ENCODE results near the gene PDE2A. TPM values are rescaled to one million over a fixed set of nuclear protein-coding genes. Genes with fewer than 3 reads are reported as not detected.

PDE2A gene
- total and polyA plus RNA-seq, 8 donors: 3.5 to 548 (median 25.9) TPM

GRCh38 chr11:72578566-72578965 is 95.7 kb downstream of the PDE2A start:
- H3K4me1 ChIP-seq: peaks cover 0 to 1% (median 0%) of the 10 kb centered on the region in 4 donors
- WGBS, 5 donors: 76 to 91% (median 83%) methylated on average over 4 to 5 of the region's 5 CpGs
- peaks cover 0 to 64% (median 32%) of the 10 kb centered on the region in 4 donors for H3K36me3 ChIP-seq

GRCh38 chr11:72578051-72578450 is 96.2 kb downstream of the PDE2A start:
- intact Hi-C loops (cut with DNase I; ENCODE audit: low total_unique reads): no loop called here
- Histone ChIP-seq H3K36me3 (peaks cover 0 to 64% (median 32%) of the 10 kb centered on the region in 4 donors), H3K27me3 (peaks cover 0 to 25% (median 0%) of the 10 kb centered on the region in 3 donors), H3K4me1 (peaks cover 0 to 6% (median 0%) of the 10 kb centered on the region in 4 donors), H3K4me3 (no peak overlapping the region), H3K9me3 (no peaks in the 10 kb centered on the region), H3K27ac (no peak overlapping the region)
- no peak for DNase-seq
- WGBS, 5 donors: 91 to 94% (median 93%) methylated on average over 6 of the region's 6 CpGs
- TF ChIP-seq CTCF (IDR thresholded peaks at IDR 0.05) (no peak), EP300 (IDR thresholded peaks at IDR 0.05) (no peak), POLR2A (IDR thresholded peaks at IDR 0.05) (no peak)

More at GRCh38 chr11:72578566-72578965, 95.7 kb downstream of the PDE2A start:
- Histone ChIP-seq H3K27me3 (peaks cover 0 to 20% (median 0%) of the 10 kb centered on the region in 3 donors), H3K4me3 (no peak overlapping the region), H3K9me3 (no peaks in the 10 kb centered on the region), H3K27ac (no peak overlapping the region)
- no peak for DNase-seq
- intact Hi-C loops (cut with DNase I; ENCODE audit: low total_unique reads): no loop called here
- TF ChIP-seq CTCF (IDR thresholded peaks at IDR 0.05): no peak
- no peak for TF ChIP-seq POLR2A (IDR thresholded peaks at IDR 0.05)
- TF ChIP-seq EP300 (IDR thresholded peaks at IDR 0.05): no peak
- TF ChIP-seq POLR2AphosphoS5 (IDR thresholded peaks at IDR 0.05): no peak

DNA sequence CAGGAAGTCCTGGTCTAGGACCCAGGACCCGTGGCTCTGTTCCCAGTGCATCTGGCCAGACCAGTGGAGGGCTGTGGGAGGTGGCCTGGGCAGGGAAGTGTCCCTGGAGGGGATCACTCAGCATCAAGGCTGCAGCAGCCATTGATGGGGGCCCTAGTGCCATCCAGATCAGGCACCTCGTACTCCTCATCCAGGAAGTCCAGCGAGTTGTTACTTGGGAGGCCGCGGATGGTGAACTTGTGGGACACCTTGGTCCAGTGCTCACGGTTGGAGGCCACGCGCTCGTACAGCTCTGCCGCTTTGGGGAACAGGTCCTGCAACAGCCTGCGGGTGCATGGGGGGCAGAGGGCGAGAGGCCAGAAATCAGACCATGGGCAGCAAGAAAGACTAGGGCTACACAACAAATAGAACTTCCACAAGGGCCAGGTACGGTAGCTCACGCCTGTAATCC is 96.9 kb downstream of the PDE2A start:
- no peak overlapping the region for H3K27ac ChIP-seq
- no peak overlapping the region for H3K4me3 ChIP-seq
- DNase-seq: no peak
- H3K9me3 ChIP-seq: no peaks in the 10 kb centered on the region
- peaks cover 0 to 61% (median 31%) of the 10 kb centered on the region in 4 donors for H3K36me3 ChIP-seq
- TF ChIP-seq EP300 (IDR thresholded peaks at IDR 0.05) (no peak), POLR2A (IDR thresholded peaks at IDR 0.05) (no peak), POLR2AphosphoS5 (IDR thresholded peaks at IDR 0.05) (no peak), CTCF (IDR thresholded peaks at IDR 0.05) (no peak)
- H3K27me3 ChIP-seq: peaks cover 0 to 28% (median 0%) of the 10 kb centered on the region in 3 donors
- WGBS, 5 donors: 78 to 87% (median 82%) methylated on average over 11 to 14 of the region's 14 CpGs
- intact Hi-C loops (cut with DNase I; ENCODE audit: low total_unique reads): no loop called here
- peaks cover 0 to 8% (median 0%) of the 10 kb centered on the region in 4 donors for H3K4me1 ChIP-seq

DNA sequence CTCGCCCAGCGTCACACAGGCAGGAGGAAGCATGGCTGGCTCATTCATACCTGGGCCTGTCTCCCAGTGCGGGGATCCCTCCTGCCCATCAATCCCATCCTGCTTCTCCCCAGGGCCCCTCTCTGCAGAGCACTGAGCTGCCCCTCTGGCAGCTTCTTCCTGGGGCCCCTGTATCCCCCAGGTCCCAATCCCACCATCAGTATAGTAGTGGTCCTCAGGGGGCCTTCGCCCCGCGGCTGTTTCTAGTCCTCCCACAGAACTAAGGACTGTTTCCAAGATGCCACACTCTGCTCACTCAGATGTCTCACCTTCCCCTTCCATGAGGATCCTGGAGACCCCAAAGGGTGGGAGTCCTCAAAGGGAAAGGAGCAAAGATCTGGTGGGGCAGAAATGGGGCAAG is 97.6 kb downstream of the PDE2A start:
- Histone ChIP-seq H3K4me3 (no peak overlapping the region), H3K9me3 (no peaks in the 10 kb centered on the region), H3K36me3 (peaks cover 0 to 55% (median 25%) of the 10 kb centered on the region in 4 donors), H3K27ac (no peak overlapping the region), H3K4me1 (peaks cover 0 to 8% (median 0%) of the 10 kb centered on the region in 4 donors), H3K27me3 (peaks cover 0 to 33% (median 0%) of the 10 kb centered on the region in 3 donors)
- DNase-seq: no peak
- intact Hi-C loops (cut with DNase I; ENCODE audit: low total_unique reads): no loop called here
- no peak for TF ChIP-seq POLR2A (IDR thresholded peaks at IDR 0.05)
- no peak for TF ChIP-seq CTCF (IDR thresholded peaks at IDR 0.05)
- no peak for TF ChIP-seq POLR2AphosphoS5 (IDR thresholded peaks at IDR 0.05)
- no peak for TF ChIP-seq EP300 (IDR thresholded peaks at IDR 0.05)
- WGBS, 5 donors: 88 to 93% (median 90%) methylated on average over 5 to 6 of the region's 6 CpGs
